Mesenchymal stem cell (in vitro differentiated cells and primary cell): ENCODE results near the gene FCN1.
A peak's percentile ranks its signal among the peaks of the same experiment; 100 is the strongest.

ENCODE experiments used
- DNase-seq: peaks from one replicate; pipeline ENCODE4 v3.0.0-alpha.2; 2013
- H2AFZ ChIP-seq: one replicate; pipeline ENCODE4 v1.6.1; 2013; ENCODE audit warnings: low read depth, mild to moderate bottlenecking, control low read depth, inconsistent platforms, low read length, moderate library complexity
- H2AK5ac ChIP-seq: 2 replicates; pipeline ENCODE4 v1.6.1; 2013; ENCODE audit warnings: low read length, moderate library complexity, mild to moderate bottlenecking, inconsistent platforms; ENCODE audit not compliant: severe bottlenecking
- H2BK120ac ChIP-seq: one replicate; pipeline ENCODE4 v1.6.1; 2013; ENCODE audit warnings: low read depth, mild to moderate bottlenecking, inconsistent platforms, low read length, moderate library complexity
- H2BK12ac ChIP-seq, 2 experiments: one replicate each; pipeline ENCODE4 v1.6.1; 2013; ENCODE audit warnings: inconsistent platforms in 2 of 2, low read length in 2 of 2, mild to moderate bottlenecking in 2 of 2, moderate library complexity in 2 of 2, control low read depth in 1 of 2
- H2BK15ac ChIP-seq: one replicate; pipeline ENCODE4 v1.6.1; 2013; ENCODE audit warnings: mild to moderate bottlenecking, low read depth, inconsistent platforms; ENCODE audit not compliant: poor library complexity, severe bottlenecking
- H2BK5ac ChIP-seq: 2 replicates; pipeline ENCODE4 v1.6.1; 2013; ENCODE audit warnings: low read depth, mild to moderate bottlenecking, low read length, control low read depth, inconsistent platforms; ENCODE audit not compliant: poor library complexity, severe bottlenecking
- H3K14ac ChIP-seq, 2 experiments: one replicate each; pipeline ENCODE4 v1.6.1; 2013; ENCODE audit warnings: inconsistent platforms in 2 of 2, low read length in 2 of 2, control low read depth in 1 of 2, mild to moderate bottlenecking in 1 of 2, moderate library complexity in 1 of 2
- H3K18ac ChIP-seq, 2 experiments: one replicate each; pipeline ENCODE4 v1.6.1; 2013; ENCODE audit warnings: inconsistent platforms in 2 of 2, low read length in 2 of 2, control low read depth in 1 of 2, low read depth in 1 of 2, mild to moderate bottlenecking in 1 of 2
- H3K23ac ChIP-seq, 2 experiments: one replicate each; pipeline ENCODE4 v1.6.1; 2013; ENCODE audit warnings: inconsistent platforms in 2 of 2, low read length in 2 of 2, mild to moderate bottlenecking in 2 of 2, moderate library complexity in 2 of 2, control low read depth in 1 of 2
- H3K27ac ChIP-seq: 2 replicates; pipeline ENCODE4 v1.5.1; 2013; ENCODE audit warnings: mild to moderate bottlenecking, moderate library complexity, low read length, control low read depth, inconsistent platforms; ENCODE audit not compliant: poor library complexity, severe bottlenecking
- H3K27me3 ChIP-seq, 2 experiments: 2 replicates each; pipeline versions ENCODE4 v1.6.1 to v1.7.0; 2013; ENCODE audit warnings: low read length in 2 of 2, mild to moderate bottlenecking in 2 of 2, moderate library complexity in 2 of 2, control low read depth in 1 of 2, inconsistent platforms in 1 of 2; ENCODE audit not compliant: control insufficient read depth in 1 of 2, insufficient read depth in 1 of 2
- H3K36me3 ChIP-seq, 2 experiments: 2 replicates each; pipeline versions ENCODE4 v1.6.1 to v1.7.0; 2013; ENCODE audit warnings: low read length in 2 of 2, control low read depth in 1 of 2, inconsistent platforms in 1 of 2, low read depth in 1 of 2, mild to moderate bottlenecking in 1 of 2; ENCODE audit not compliant: insufficient read depth in 2 of 2, control insufficient read depth in 1 of 2
- H3K4ac ChIP-seq, 2 experiments: one replicate each; pipeline ENCODE4 v1.6.1; 2013; ENCODE audit warnings: inconsistent platforms in 2 of 2, low read length in 2 of 2, mild to moderate bottlenecking in 2 of 2, moderate library complexity in 2 of 2, control low read depth in 1 of 2, low read depth in 1 of 2
- H3K4me1 ChIP-seq: 2 replicates; pipeline ENCODE4 v1.6.1; 2013; ENCODE audit warnings: low read depth, low read length, control low read depth; ENCODE audit not compliant: control insufficient read depth, insufficient read depth
- H3K4me2 ChIP-seq: 2 replicates; pipeline ENCODE4 v1.6.1; 2013; ENCODE audit warnings: low read length, mild to moderate bottlenecking, inconsistent platforms; ENCODE audit not compliant: poor library complexity, severe bottlenecking
- H3K4me3 ChIP-seq, 2 experiments: 2 replicates each; pipeline versions ENCODE4 v1.5.1 to v1.7.0; 2013; ENCODE audit warnings: low read length in 2 of 2, mild to moderate bottlenecking in 2 of 2, control low read depth in 1 of 2, low read depth in 1 of 2; ENCODE audit not compliant: insufficient read depth in 1 of 2
- H3K79me1 ChIP-seq: replicated peaks from 2 replicates; pipeline ENCODE4 v1.6.1; 2013; ENCODE audit warnings: mild to moderate bottlenecking, control low read depth, low read length, inconsistent platforms; ENCODE audit not compliant: poor library complexity, severe bottlenecking
- H3K9ac ChIP-seq: 2 replicates; pipeline ENCODE4 v1.7.0; 2013; ENCODE audit warnings: mild to moderate bottlenecking, low read length, moderate library complexity
- H3K9me3 ChIP-seq: 2 replicates; pipeline ENCODE4 v1.7.0; 2013; ENCODE audit warnings: mild to moderate bottlenecking, low read length; ENCODE audit not compliant: control insufficient read depth
- H4K8ac ChIP-seq: one replicate; pipeline ENCODE4 v1.6.1; 2013; ENCODE audit warnings: inconsistent platforms, mild to moderate bottlenecking, low read length, moderate library complexity
- H4K91ac ChIP-seq: one replicate; pipeline ENCODE4 v1.6.1; 2013; ENCODE audit warnings: mild to moderate bottlenecking, low read length, inconsistent platforms
- WGBS: methylation state at CpG from one replicate; pipeline ENCODE4 v1.1.7; 2013; ENCODE audit warnings: mixed read lengths; 5-methylcytosine and 5-hydroxymethylcytosine counted together

The FCN1 gene

GRCh38 chr9:134937566-134938345 is 20.0 kb upstream of the FCN1 start:
- H3K9me3 ChIP-seq: no peaks in the 10 kb centered on the region
- H4K91ac ChIP-seq: peak overlapping the region; percentile 50
- H3K23ac ChIP-seq: no peak overlapping the region
- H3K36me3 ChIP-seq: no peaks in the 10 kb centered on the region
- H3K27me3 ChIP-seq: peaks cover 10 to 61% of the 10 kb centered on the region in 2 experiments
- H3K4me1 ChIP-seq: no peaks in the 10 kb centered on the region
- H2BK15ac ChIP-seq: no peak overlapping the region
- no peak overlapping the region for H4K8ac ChIP-seq
- H3K27ac ChIP-seq: no peak overlapping the region
- H2AK5ac ChIP-seq: no peak overlapping the region
- no peak overlapping the region for H3K4me3 ChIP-seq
- no peak overlapping the region for H2BK120ac ChIP-seq
- H3K79me1 ChIP-seq: no peaks in the 10 kb centered on the region
- no peak overlapping the region for H3K18ac ChIP-seq
- H2BK5ac ChIP-seq: no peak overlapping the region
- no peak overlapping the region for H2AFZ ChIP-seq
- H3K9ac ChIP-seq: no peak overlapping the region
- no peak overlapping the region for H3K4me2 ChIP-seq
- H3K4ac ChIP-seq: no peak overlapping the region
- no peak overlapping the region for H3K14ac ChIP-seq
- WGBS: 73% methylated on average over 11 of the region's 11 CpGs
- H2BK12ac ChIP-seq: no peak overlapping the region
- no peak for DNase-seq

GRCh38 chr9:134937164-134937555 is 19.4 kb upstream of the FCN1 start:
- H2BK120ac ChIP-seq: no peak overlapping the region
- no peak overlapping the region for H2BK5ac ChIP-seq
- H3K27me3 ChIP-seq: peaks cover 11 to 63% of the 10 kb centered on the region in 2 experiments
- no peak overlapping the region for H2AK5ac ChIP-seq
- H3K4ac ChIP-seq: no peak overlapping the region
- H2BK15ac ChIP-seq: no peak overlapping the region
- H3K23ac ChIP-seq: no peak overlapping the region
- no peak overlapping the region for H2BK12ac ChIP-seq
- no peak for DNase-seq
- H3K4me3 ChIP-seq: no peak overlapping the region
- H3K4me1 ChIP-seq: no peaks in the 10 kb centered on the region
- H3K36me3 ChIP-seq: no peaks in the 10 kb centered on the region
- no peak overlapping the region for H3K18ac ChIP-seq
- 68% methylated on average over 9 of the region's 9 CpGs for WGBS
- H3K9me3 ChIP-seq: no peaks in the 10 kb centered on the region
- no peak overlapping the region for H3K27ac ChIP-seq
- peak overlapping the region; percentile 50 for H4K91ac ChIP-seq
- no peak overlapping the region for H2AFZ ChIP-seq
- no peak overlapping the region for H3K4me2 ChIP-seq
- H3K79me1 ChIP-seq: no peaks in the 10 kb centered on the region
- no peak overlapping the region for H3K9ac ChIP-seq
- H4K8ac ChIP-seq: no peak overlapping the region
- H3K14ac ChIP-seq: no peak overlapping the region

GRCh38 chr9:134936346-134937163 is 18.8 kb upstream of the FCN1 start:
- Histone ChIP-seq H4K91ac (no peak overlapping the region), H3K4me1 (no peaks in the 10 kb centered on the region), H3K36me3 (no peaks in the 10 kb centered on the region), H3K9me3 (no peaks in the 10 kb centered on the region), H3K79me1 (no peaks in the 10 kb centered on the region), H2AK5ac (no peak overlapping the region), H2AFZ (no peak overlapping the region), H2BK5ac (no peak overlapping the region), H3K27me3 (peaks cover 10 to 60% of the 10 kb centered on the region in 2 experiments), H3K9ac (no peak overlapping the region), H2BK12ac (no peak overlapping the region), H3K14ac (no peak overlapping the region), H2BK120ac (no peak overlapping the region), H3K4me2 (no peak overlapping the region), H3K4me3 (no peak overlapping the region), H3K18ac (no peak overlapping the region), H2BK15ac (no peak overlapping the region), H3K27ac (no peak overlapping the region), H4K8ac (no peak overlapping the region), H3K23ac (no peak overlapping the region), H3K4ac (no peak overlapping the region)
- 81% methylated on average over 12 of the region's 13 CpGs for WGBS
- no peak for DNase-seq

- no peak overlapping the region for H4K91ac ChIP-seq
- H4K8ac ChIP-seq: no peak overlapping the region
- no peak overlapping the region for H2BK5ac ChIP-seq
- no peaks in the 10 kb centered on the region for H3K79me1 ChIP-seq
- H3K27me3 ChIP-seq: peaks cover 10 to 53% of the 10 kb centered on the region in 2 experiments
- H2BK15ac ChIP-seq: no peak overlapping the region
- no peak overlapping the region for H3K9ac ChIP-seq
- H2BK120ac ChIP-seq: no peak overlapping the region
- no peaks in the 10 kb centered on the region for H3K4me1 ChIP-seq
- H2BK12ac ChIP-seq: no peak overlapping the region
- no peak overlapping the region for H2AK5ac ChIP-seq
- H3K4me3 ChIP-seq: no peak overlapping the region
- no peak overlapping the region for H2AFZ ChIP-seq
- no peak overlapping the region for H3K14ac ChIP-seq
- no peaks in the 10 kb centered on the region for H3K9me3 ChIP-seq
- no peak overlapping the region for H3K4me2 ChIP-seq
- H3K27ac ChIP-seq: no peak overlapping the region
- H3K4ac ChIP-seq: no peak overlapping the region
- DNase-seq: no peak
- no peak overlapping the region for H3K23ac ChIP-seq
- H3K36me3 ChIP-seq: no peaks in the 10 kb centered on the region
- no peak overlapping the region for H3K18ac ChIP-seq
- WGBS: 87% methylated on average over 26 of the region's 27 CpGs
These were observed 18.1 kb upstream of the FCN1 start for GRCh38 chr9:134935701-134936345.
